CD4-positive, alpha-beta T cell treated with Interleukin-2 at 100 ng/mL for 4 hours (primary cell): Measurements from ENCODE around the gene ST3GAL6.
"Not testable (repeated sequence)": the region's sequence is repeated elsewhere in the genome, so short reads cannot be mapped to it uniquely, and the experiment has no call there.

Experiments used
- DNase-seq: peaks from one replicate; pipeline ENCODE4 v3.0.0-alpha.2; 2020; ENCODE audit warnings: low spot score

The ST3GAL6 gene

GRCh38 chr3:98805571-98805970, 42.4 kb downstream of the ST3GAL6 start:
- no peak for DNase-seq

GRCh38 chr3:98806521-98806920, 43.4 kb downstream of the ST3GAL6 start:
- no peak for DNase-seq

GRCh38 chr3:98807011-98807410, 43.9 kb downstream of the ST3GAL6 start:
- no peak for DNase-seq

DNA sequence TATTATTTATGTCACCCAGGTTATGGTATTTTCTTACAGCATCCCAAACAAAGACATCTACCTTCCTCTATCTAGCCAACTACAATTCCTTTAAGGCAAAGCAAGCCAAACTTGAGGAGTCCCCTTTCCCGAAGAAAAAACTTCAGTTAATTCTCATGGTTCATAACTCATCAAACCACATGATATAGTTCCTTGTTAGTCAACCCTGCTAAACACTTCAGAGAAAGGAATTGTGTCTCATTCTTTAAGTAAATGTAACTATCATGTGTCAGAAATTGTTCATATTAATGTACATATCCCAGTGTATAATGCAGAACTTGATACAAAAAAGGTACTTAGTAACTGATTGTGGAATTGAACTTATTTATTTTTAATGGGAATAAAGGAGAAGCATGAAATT, 44.4 kb downstream of the ST3GAL6 start:
- DNase-seq: no peak

- DNase-seq: no peak
Measured at GRCh38 chr3:98808071-98808470, 44.9 kb downstream of the ST3GAL6 start.

GRCh38 chr3:98809557-98809956, 46.4 kb downstream of the ST3GAL6 start:
- DNase-seq: no peak

GRCh38 chr3:98811048-98811447, 47.9 kb downstream of the ST3GAL6 start:
- DNase-seq: no peak

DNA sequence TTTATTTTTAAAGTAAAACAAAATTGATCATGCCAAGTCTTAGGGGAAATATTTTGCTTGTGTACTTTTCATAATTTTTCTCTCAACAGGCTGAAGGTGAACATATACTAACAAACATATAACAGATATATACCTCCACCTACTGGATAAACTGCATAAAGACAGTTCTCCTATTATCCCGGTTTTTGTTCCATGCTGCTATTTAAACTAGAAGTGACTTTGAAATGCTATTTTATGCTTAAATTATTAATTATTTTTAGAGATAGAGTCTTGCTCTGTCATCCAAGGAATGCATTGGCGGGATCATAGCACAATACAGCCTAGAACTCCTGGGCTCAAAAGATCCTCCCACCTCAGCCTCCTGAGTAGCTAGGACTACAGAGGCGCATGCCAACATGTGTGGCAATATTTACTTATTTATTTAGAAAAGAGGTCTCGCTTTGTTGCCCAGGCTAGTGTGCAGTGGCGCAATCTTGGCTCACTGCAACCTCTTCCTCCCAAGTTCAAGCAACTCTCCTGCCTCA, 49.8 kb downstream of the ST3GAL6 start:
- DNase-seq: no peak

GRCh38 chr3:98814817-98815420, 51.8 kb downstream of the ST3GAL6 start:
- no peak for DNase-seq

DNA sequence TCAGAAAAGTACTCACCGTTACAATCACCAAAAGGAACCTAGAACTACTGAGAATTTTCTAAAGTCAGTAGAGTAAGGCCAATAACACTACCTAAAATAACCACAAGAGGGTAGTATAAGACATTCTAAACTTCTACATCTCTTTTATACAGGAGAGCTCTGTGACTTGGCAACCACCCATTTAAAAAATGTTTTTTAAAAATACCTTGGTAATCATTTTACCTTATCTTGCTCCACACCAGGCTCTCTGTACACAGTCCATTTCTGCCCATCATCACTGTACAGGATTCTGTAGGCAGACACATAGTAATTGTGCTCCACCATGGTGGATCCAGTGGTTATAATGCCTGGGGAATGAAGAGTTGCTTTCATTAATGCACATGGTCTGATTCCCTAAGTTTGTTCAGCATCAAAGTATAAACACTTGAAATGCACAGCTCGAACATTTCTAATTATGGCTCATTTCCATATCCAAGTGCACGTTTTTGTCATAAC, 54.5 kb downstream of the ST3GAL6 start:
- DNase-seq: peak; percentile 34

DNA sequence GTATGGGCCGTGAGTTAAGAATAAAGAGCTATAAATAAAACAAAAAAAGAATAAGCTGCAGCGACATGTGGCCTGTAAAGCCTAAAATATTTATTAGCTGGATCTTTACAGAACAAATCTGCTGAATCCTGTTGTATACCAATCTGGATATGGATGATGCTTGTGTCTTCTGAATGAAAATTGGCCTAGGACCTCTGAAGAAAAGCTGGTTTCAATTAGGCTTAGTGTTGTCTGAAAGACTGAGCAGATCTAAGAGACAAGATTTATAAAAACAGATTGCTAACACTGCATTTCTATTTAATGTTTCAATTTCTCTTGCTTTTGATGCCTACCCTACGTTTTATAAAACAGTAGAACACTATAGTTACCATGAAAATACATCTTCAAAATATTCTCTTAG, 57.9 kb downstream of the ST3GAL6 start:
- DNase-seq: no peak

- DNase-seq: no peak
Measured at GRCh38 chr3:98823791-98824190, 60.7 kb downstream of the ST3GAL6 start.

DNA sequence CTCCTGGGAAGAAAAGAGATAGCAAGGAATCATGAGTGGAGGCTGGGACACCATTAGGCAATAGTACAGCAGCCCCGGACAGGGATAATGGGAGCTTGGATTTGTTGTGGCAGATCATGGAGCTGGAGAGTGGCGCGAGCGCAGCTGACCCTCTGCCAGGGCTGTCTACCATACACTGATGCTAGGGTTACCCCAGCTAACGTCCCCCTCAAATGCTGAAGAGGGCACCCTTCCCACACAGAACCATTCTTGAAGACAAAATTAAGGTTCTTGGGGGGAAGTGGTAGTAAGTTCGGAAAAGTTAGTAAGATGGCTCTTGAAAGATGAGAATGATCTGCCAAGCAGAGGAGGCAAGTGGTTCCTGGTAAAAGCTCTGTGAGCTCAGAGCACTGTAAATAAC, 61.1 kb downstream of the ST3GAL6 start:
- DNase-seq: no peak

DNA sequence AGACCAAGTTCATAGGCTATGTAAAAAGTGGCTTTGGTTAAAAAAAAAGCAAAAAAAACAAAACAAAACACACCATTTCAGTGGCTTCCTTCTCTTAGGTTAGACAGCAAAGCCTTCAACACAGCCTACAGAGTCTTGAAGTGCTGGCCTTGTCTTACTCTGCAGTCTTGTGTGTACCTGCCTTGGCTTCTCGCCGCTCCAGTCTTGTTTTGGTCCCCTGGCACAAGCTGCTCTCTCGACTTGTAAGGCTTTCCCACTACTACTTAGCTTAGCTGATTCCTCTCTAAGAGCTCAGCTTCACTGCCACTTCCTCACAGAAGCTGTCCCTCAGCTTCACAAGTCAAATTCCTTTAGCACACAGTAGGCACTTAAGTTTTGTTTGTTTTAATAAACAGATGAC, 63.0 kb downstream of the ST3GAL6 start:
- DNase-seq: no peak

DNA sequence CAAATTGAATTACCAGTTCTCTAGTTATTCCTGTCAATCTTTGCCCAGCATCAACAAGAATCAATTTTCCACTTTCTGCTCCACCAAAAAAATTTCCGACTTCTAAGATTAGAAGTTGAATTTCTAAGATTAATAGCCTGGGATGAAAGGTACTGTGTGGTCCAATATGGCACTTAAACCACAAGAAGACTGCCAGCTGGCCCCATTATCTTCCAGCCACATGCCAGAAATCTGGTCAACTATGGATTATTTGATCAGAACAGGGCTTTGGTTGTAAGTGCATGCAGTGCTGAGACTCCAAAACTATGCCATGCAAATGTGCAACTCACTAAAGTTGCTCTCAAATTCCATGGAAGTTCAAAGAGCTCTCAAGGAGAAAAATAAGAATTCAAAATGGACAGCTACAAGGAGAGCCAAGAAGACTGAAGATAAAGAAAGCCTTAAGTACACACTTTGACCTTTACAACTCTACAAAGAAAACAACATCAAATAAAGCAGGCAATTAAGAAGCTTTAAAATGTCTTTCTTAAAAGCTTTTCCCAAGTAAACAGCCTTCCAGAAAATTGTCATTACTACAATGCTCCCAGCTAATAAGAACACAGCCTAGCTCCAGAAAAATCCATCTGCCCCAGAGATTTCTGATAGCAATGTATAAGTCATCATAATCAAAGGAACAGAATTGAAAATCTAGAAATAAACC, 64.2 kb downstream of the ST3GAL6 start:
- DNase-seq: no peak

DNA sequence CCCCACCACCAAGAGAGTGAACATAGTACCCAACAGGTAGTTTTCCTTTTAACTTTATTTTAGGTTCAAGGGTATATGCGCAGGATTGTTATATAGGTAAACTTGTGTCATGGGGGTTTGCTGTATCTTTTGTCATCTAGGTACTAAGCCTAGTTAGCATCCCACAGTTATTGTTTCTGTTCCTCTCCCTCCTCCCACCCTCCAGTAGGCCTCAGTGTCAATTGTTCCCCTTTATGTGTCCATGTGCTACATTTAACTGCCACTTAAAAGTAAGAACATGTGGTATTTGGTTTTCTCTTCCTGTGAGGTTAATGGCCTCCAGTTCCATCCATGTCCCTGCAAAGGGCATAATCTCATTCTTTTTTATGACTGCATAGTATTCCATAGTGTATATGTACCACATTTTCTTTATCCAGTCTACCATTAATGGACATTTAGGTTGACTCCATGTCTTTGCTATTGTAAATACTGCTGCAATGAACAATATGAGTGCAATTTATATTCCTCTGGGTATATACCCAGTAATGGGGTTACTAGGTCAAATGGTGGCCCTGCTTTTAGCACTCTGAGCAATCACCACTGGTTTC, 66.2 kb downstream of the ST3GAL6 start:
- no peak for DNase-seq

- not testable (repeated sequence) for DNase-seq
Measured at GRCh38 chr3:98831060-98831459, 67.9 kb downstream of the ST3GAL6 start.

DNA sequence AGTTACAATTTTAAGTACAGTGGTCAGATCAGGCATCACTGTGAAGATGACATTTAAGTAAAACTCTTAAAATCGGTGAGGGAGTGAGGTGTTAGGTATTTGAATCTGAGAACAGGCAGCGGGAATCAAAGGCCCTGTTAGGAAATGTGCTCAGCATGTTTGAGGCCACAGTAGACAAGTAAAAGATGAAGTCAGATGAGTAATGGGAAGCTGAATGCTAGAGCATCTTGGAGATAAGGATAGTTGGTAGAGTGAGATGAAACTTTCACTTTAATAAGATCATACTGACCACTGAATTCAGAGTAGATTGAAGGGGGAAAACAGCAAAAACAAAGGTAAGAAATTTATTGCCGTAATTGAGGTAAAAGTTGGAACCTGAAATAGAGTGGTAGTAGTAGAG, 76.7 kb downstream of the ST3GAL6 start:
- DNase-seq: no peak

DNA sequence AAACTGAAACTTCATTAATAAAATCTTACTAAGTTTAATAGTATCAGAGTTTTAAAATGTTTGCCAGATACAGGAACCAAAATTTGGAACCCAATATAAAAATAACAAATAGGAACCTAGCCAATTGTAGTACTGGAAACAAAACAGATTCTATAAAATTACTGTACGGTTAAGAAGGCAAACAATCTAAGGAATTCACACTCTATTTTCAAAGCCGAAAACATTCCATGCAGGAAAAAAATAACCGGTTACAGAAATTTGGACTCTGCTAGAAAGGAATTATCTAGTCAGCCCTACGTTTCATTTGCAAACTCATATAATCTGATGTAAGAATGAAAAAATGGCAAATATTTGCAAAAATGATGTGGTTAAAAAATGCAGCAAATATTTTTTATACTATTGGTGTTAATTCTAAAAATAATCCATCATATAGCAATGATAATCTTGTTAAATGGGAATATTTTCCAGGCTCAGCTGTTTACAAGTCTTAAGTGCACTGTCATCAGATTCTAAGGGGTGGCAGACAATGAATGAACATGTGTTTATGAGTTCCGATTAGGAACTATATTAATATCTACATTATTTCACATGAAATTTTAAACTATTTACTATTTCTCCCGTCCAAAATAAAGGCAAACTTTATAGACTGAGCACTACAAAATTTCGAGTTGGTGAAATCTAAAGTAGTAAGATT, 80.3 kb downstream of the ST3GAL6 start:
- no peak for DNase-seq
